HepG2 (cell line): ENCODE measurements around the gene KLK7. TPM values are rescaled to one million over a fixed set of nuclear protein-coding genes. Genes with fewer than 3 reads are reported as not detected.

Source experiments
- ATAC-seq: fragments of 200-7000 bp; cut with Tn5 transposase; 3 replicates; pipeline ENCODE4 v1.9.1; 2020; ENCODE audit warnings: mild to moderate bottlenecking, moderate library complexity
- BruUV-seq: library from RNA; stranded (reverse); fragments of 400-500 nt; replicated peaks from 2 replicates; lab custom pipeline; 2021; lab: Mats Ljungman, UMichigan
- CTCF ChIA-PET: fragments of 300-600 bp; formaldehyde crosslinking; extraction: SDS; loops from one replicate; lab custom pipeline; 2021; ENCODE audit warnings: low total read pairs, inconsistent platforms, low intra/inter-chr PET ratio; lab: Yijun Ruan, JAX
- POLR2A ChIA-PET: fragments of 350-600 bp; sonication (Branson Sonifier 250); formaldehyde crosslinking; loops from one replicate; lab custom pipeline; 2020; ENCODE audit warnings: antibody characterized with exemption, inconsistent platforms; lab: Yijun Ruan, JAX
- DNase-seq: peaks from one replicate; pipeline ENCODE4 v3.0.0-alpha.2; 2015; ENCODE audit warnings: low spot score
- FAIRE-seq: peaks from 3 replicates; lab custom pipeline; 2011; peaks lifted over from hg19 to GRCh38; lab: Jason Lieb, UNC
- H2AFZ ChIP-seq: one replicate; pipeline ENCODE4 v1.6.1; 2011; ENCODE audit warnings: low read length, inconsistent platforms
- H3K27ac ChIP-seq: fragments of 300-600 bp; 3 replicates; pipeline ENCODE4 v1.8.0; 2011; ENCODE audit warnings: mixed run types, mild to moderate bottlenecking, mixed read lengths, low read length, inconsistent platforms; ENCODE audit not compliant: insufficient read depth; ENCODE audit errors: extremely low read length
- H3K27me3 ChIP-seq, 2 experiments: fragments of 200-600 bp in 1 of 2; 2 replicates in 1 of 2; 3 replicates in 1 of 2; pipeline versions ENCODE4 v1.6.0 to v1.8.0; 2011; ENCODE audit warnings: low read length in 2 of 2, mild to moderate bottlenecking in 2 of 2, moderate library complexity in 2 of 2, inconsistent platforms in 1 of 2; ENCODE audit not compliant: insufficient read depth in 2 of 2, control insufficient read depth in 1 of 2
- H3K36me3 ChIP-seq, 2 experiments: fragments of 200-600 bp in 1 of 2; replicated peaks in 1 of 2; 2 replicates in 1 of 2; 3 replicates in 1 of 2; pipeline versions ENCODE4 v1.5.1 to v1.8.0; 2011; ENCODE audit warnings: low read length in 2 of 2, inconsistent platforms in 1 of 2; ENCODE audit not compliant: insufficient read depth in 2 of 2, control insufficient read depth in 1 of 2
- H3K4me1 ChIP-seq: 2 replicates; pipeline ENCODE4 v1.5.1; 2012; ENCODE audit warnings: low read length, inconsistent platforms; ENCODE audit not compliant: insufficient read depth
- H3K4me2 ChIP-seq: 2 replicates; pipeline ENCODE4 v1.6.0; 2011; ENCODE audit warnings: low read depth, low read length, inconsistent platforms
- H3K4me3 ChIP-seq, 3 experiments: fragments of 200-600 bp in 1 of 3; sonication (generic), shearing (Covaris generic) in 1 of 3; replicated peaks in 1 of 3; 2 replicates each; pipeline ENCODE4 v1.5.1; 2011 to 2016; ENCODE audit warnings: low read length in 3 of 3, inconsistent platforms in 2 of 3, low read depth in 2 of 3, mild to moderate bottlenecking in 2 of 3, control low read depth in 1 of 3, mixed read lengths in 1 of 3; ENCODE audit not compliant: insufficient read depth in 1 of 3
- H3K79me2 ChIP-seq: one replicate; pipeline ENCODE4 v1.6.1; 2011; ENCODE audit warnings: low read length, inconsistent platforms; ENCODE audit not compliant: insufficient read depth
- H3K9ac ChIP-seq: 2 replicates; pipeline ENCODE4 v1.6.0; 2011; ENCODE audit warnings: mild to moderate bottlenecking, low read depth, low read length, inconsistent platforms; ENCODE audit not compliant: insufficient read depth
- H3K9me3 ChIP-seq: 2 replicates; pipeline ENCODE4 v1.5.1; 2012; ENCODE audit warnings: mild to moderate bottlenecking, low read length
- H4K20me1 ChIP-seq: 2 replicates; pipeline ENCODE4 v1.6.0; 2011; ENCODE audit warnings: inconsistent platforms, mild to moderate bottlenecking, low read length, moderate library complexity; ENCODE audit not compliant: insufficient read depth
- MATR3 ChIP-seq: sonication (generic); formaldehyde crosslinking; IDR thresholded peaks from 2 replicates; pipeline ENCODE4 v1.4.0; 2020; ENCODE audit warnings: missing genetic modification reagents
- POLR2AphosphoS5 ChIP-seq: IDR thresholded peaks from 2 replicates; pipeline ENCODE4 v1.6.1; 2012; ENCODE audit warnings: low read depth, low read length
- THAP11 ChIP-seq: IDR thresholded peaks from 2 replicates; pipeline ENCODE4 v1.6.1; 2016; ENCODE audit warnings: missing biosample characterization, missing genetic modification reagents
- TOE1 ChIP-seq: sonication (generic); formaldehyde crosslinking; IDR thresholded peaks from 2 replicates; pipeline ENCODE4 v1.4.0; 2020; ENCODE audit warnings: mild to moderate bottlenecking, missing genetic modification reagents
- ZMYM3 ChIP-seq: sonication (generic); formaldehyde crosslinking; IDR thresholded peaks from 2 replicates; pipeline ENCODE4 v1.5.1; 2020; ENCODE audit warnings: mild to moderate bottlenecking, missing genetic modification reagents
- ZNF549 ChIP-seq: sonication (generic); formaldehyde crosslinking; IDR thresholded peaks from 2 replicates; pipeline ENCODE4 v1.5.0; 2020; ENCODE audit warnings: missing genetic modification reagents
- ZNF629 ChIP-seq: sonication (generic); formaldehyde crosslinking; conservative IDR thresholded peaks from 2 replicates; pipeline ENCODE4 v1.5.0; 2020; ENCODE audit warnings: missing genetic modification reagents
- ZNF768 ChIP-seq: sonication (generic); formaldehyde crosslinking; IDR thresholded peaks from 2 replicates; pipeline ENCODE4 v1.4.0; 2020; ENCODE audit warnings: missing genetic modification reagents
- WGBS: methylation state at CpG from one replicate; pipeline ENCODE4 v1.1.6; 2017; ENCODE audit warnings: low lambda C conversion rate; 5-methylcytosine and 5-hydroxymethylcytosine counted together
- in situ Hi-C: cut with HindIII; loops from 2 replicates; pipeline ENCODE4 v1.10.0; 2017; ENCODE audit warnings: low pct_unique_long_range_greater_than_20kb; ENCODE audit not compliant: extremely low pct_ligation_motif_present
- intact Hi-C: fragments of 100-400 bp; cut with micrococcal nuclease; formaldehyde crosslinking; loops from one replicate; pipeline ENCODE4 v1.10.0; 2022; ENCODE audit not compliant: unreplicated experiment
- polyA plus RNA-seq, 8 experiments: library from polyadenylated mRNA; depleted of rRNA in 3 of 8; stranded (reverse) in 7 of 8; unstranded in 1 of 8; fragments of >200 nt; fragmentation: Illumina TruSeq in 4 of 8; extraction: Trizol in 4 of 8; gene quantifications; 2 replicates each; pipeline versions ENCODE4 v1.2.1 to v1.2.3, GENCODE V29; 2011 to 2016; ENCODE audit warnings: low read depth in 4 of 8, missing spikeins in 1 of 8, mixed read lengths in 1 of 8; ENCODE audit not compliant: insufficient read depth in 1 of 8
- total RNA-seq, 5 experiments: library from RNA; depleted of rRNA; stranded (reverse); fragments of >200 nt; fragmentation: Illumina TruSeq; extraction: Trizol; gene quantifications; 2 replicates each; pipeline ENCODE4 v1.2.3, GENCODE V29; 2016; ENCODE audit warnings: low read depth in 1 of 5

KLK7 gene
- total and polyA plus RNA-seq, 2 of the 13 experiments (the other 11 are each of a cell fraction or from before 2014, with no cell fraction given): not detected

GRCh38 chr19:51015691-51016267, 32.1 kb upstream of the KLK7 start:
- H4K20me1 ChIP-seq: no peaks in the 10 kb centered on the region
- H3K4me2 ChIP-seq: no peak overlapping the region
- H3K9me3 ChIP-seq: no peaks in the 10 kb centered on the region
- TF ChIP-seq ZNF549 (no peak), TOE1 (no peak)
- no peaks in the 10 kb centered on the region for H3K36me3 ChIP-seq
- ATAC-seq: no peak
- DNase-seq: no peak
- no peak overlapping the region for H3K9ac ChIP-seq
- 0 out of 2 replicates have a peak, but pooled peaks cover 4% of the 10 kb centered on the region for H3K4me1 ChIP-seq
- ChIA-PET CTCF (interaction anchor here (1.1 to 1.5 kb wide), 2 partner anchors 86 to 87 kb away, joined by 3 to 10 read pairs; no protein-coding TSS in a partner anchor), POLR2A (no interaction called here)
- no peak overlapping the region for H3K4me3 ChIP-seq
- H3K79me2 ChIP-seq: no peaks in the 10 kb centered on the region
- H2AFZ ChIP-seq: no peak overlapping the region
- no peak overlapping the region for H3K27ac ChIP-seq
- peaks cover 3 to 31% of the 10 kb centered on the region in 2 experiments; a peak in 4 of 5 replicates for H3K27me3 ChIP-seq
- 24% methylated on average over 6 of the region's 19 CpGs for WGBS
- no TSS peak for BruUV-seq
- in situ Hi-C loops: loop anchor here (5.0 kb wide), 2 partner anchors 77 to 83 kb away; no protein-coding TSS in a partner anchor
- intact Hi-C loops: loop anchor here (10.0 kb wide), 1 partner anchor 81 kb away; no protein-coding TSS in a partner anchor
- no peak for FAIRE-seq

GRCh38 chr19:51014242-51014641, 30.5 kb upstream of the KLK7 start:
- in situ Hi-C loops: no loop called here
- ChIA-PET POLR2A (no interaction called here), CTCF (no interaction called here)
- WGBS: 77% methylated on average over 6 of the region's 6 CpGs
- Histone ChIP-seq H3K9ac (no peak overlapping the region), H3K27me3 (peaks cover 2 to 23% of the 10 kb centered on the region in 2 experiments; a peak in 4 of 5 replicates), H3K36me3 (no peaks in the 10 kb centered on the region), H3K27ac (no peak overlapping the region), H3K4me2 (no peak overlapping the region), H3K4me1 (0 out of 2 replicates have a peak, but pooled peaks cover 4% of the 10 kb centered on the region), H3K9me3 (no peaks in the 10 kb centered on the region), H4K20me1 (no peaks in the 10 kb centered on the region), H3K79me2 (no peaks in the 10 kb centered on the region), H2AFZ (no peak overlapping the region), H3K4me3 (no peak overlapping the region)
- DNase-seq (no peak), ATAC-seq (no peak), FAIRE-seq (no peak)
- intact Hi-C loops: loop anchor here (10.0 kb wide), 1 partner anchor 79 kb away; no protein-coding TSS in a partner anchor
- BruUV-seq: no TSS peak
- peak; percentile 60 for TF ChIP-seq ZNF768 (CRISPR knock-in tag)
- peak; percentile 64 for TF ChIP-seq ZNF629 (CRISPR knock-in tag)
- peak; percentile 30; the same call in 1 of the 2 replicates for TF ChIP-seq ZMYM3 (CRISPR knock-in tag)
- no peak for TF ChIP-seq POLR2AphosphoS5
- TF ChIP-seq THAP11 (CRISPR knock-in tag): no peak
- TF ChIP-seq MATR3 (CRISPR knock-in tag): no peak
